ENCODE data around the gene MYO18B.
"Not testable (repeated sequence)": the region's sequence is repeated elsewhere in the genome, so short reads cannot be mapped to it uniquely, and the experiment has no call there.

The MYO18B gene

GRCh38 chr22:25741692-25742626, at the start of gene MYO18B:
TSS of gene MYO18B (plus strand) at chr22:25742188. CDS start at chr22:25761093, 18,905 bp downstream.
- no peak for DNase-seq (ENCODE audit: low read depth)

GRCh38 chr22:25692397-25693267, 49.4 kb upstream of the MYO18B start:
- DNase-seq (ENCODE audit: low read depth): no peak

- no peak for DNase-seq (ENCODE audit: low read depth)
These were observed 48.8 kb upstream of the MYO18B start for GRCh38 chr22:25693268-25693565.

- no peak for DNase-seq (ENCODE audit: low read depth)
These were observed 47.6 kb upstream of the MYO18B start for GRCh38 chr22:25694196-25694907.

- DNase-seq (ENCODE audit: low read depth): no peak
These were observed 46.8 kb upstream of the MYO18B start for GRCh38 chr22:25695146-25695545.

GRCh38 chr22:25696763-25697162, 45.2 kb upstream of the MYO18B start:
- no peak for DNase-seq (ENCODE audit: low read depth)

GRCh38 chr22:25697181-25697664, 44.8 kb upstream of the MYO18B start:
- DNase-seq (ENCODE audit: low read depth): no peak

GRCh38 chr22:25697978-25698377, 44.0 kb upstream of the MYO18B start:
- no peak for DNase-seq (ENCODE audit: low read depth)

- no peak for DNase-seq (ENCODE audit: low read depth)
These were observed 43.5 kb upstream of the MYO18B start for GRCh38 chr22:25698461-25698860.

- no peak for DNase-seq (ENCODE audit: low read depth)
These were observed 43.0 kb upstream of the MYO18B start for GRCh38 chr22:25698978-25699377.

GRCh38 chr22:25701056-25701780, 40.8 kb upstream of the MYO18B start:
- DNase-seq (ENCODE audit: low read depth): no peak

GRCh38 chr22:25702040-25702439, 39.9 kb upstream of the MYO18B start:
- DNase-seq (ENCODE audit: low read depth): no peak

- no peak for DNase-seq (ENCODE audit: low read depth)
These were observed 39.3 kb upstream of the MYO18B start for GRCh38 chr22:25702571-25703167.

- DNase-seq (ENCODE audit: low read depth): no peak
These were observed 37.3 kb upstream of the MYO18B start for GRCh38 chr22:25704701-25705100.

- DNase-seq (ENCODE audit: low read depth): no peak
These were observed 35.8 kb upstream of the MYO18B start for GRCh38 chr22:25706197-25706596.

GRCh38 chr22:25708430-25708829, 33.6 kb upstream of the MYO18B start:
- DNase-seq (ENCODE audit: low read depth): not testable (repeated sequence)

- DNase-seq (ENCODE audit: low read depth): no peak
These were observed 32.2 kb upstream of the MYO18B start for GRCh38 chr22:25709758-25710157.

- no peak for DNase-seq (ENCODE audit: low read depth)
These were observed 31.5 kb upstream of the MYO18B start for GRCh38 chr22:25710501-25710900.

- no peak for DNase-seq (ENCODE audit: low read depth)
These were observed 30.5 kb upstream of the MYO18B start for GRCh38 chr22:25711491-25711890.

- DNase-seq (ENCODE audit: low read depth): no peak
These were observed 29.2 kb upstream of the MYO18B start for GRCh38 chr22:25712661-25713400.
